A673 (cell line): Measurements from ENCODE around the gene YIPF1.

Experiments used
- EZH2 ChIP-seq: fragments of 200-600 bp; sonication (generic); IDR thresholded peaks from 2 replicates; pipeline ENCODE4 v1.6.1; 2017; ENCODE audit warnings: borderline replicate concordance, low read depth, mild to moderate bottlenecking, mixed read lengths, antibody characterized with exemption, low read length; ENCODE audit not compliant: poor library complexity, severe bottlenecking
- TF ChIP-seq, protein P1 (sequence below): fragments of 300-800, 200-600 bp; sonication (generic); conservative IDR thresholded peaks from 2 replicates; pipeline ENCODE4 v1.5.1; 2017; ENCODE audit warnings: low read depth, mild to moderate bottlenecking, antibody characterized with exemption, low read length, moderate library complexity, mixed read lengths

- TF ChIP-seq, protein P1, sequence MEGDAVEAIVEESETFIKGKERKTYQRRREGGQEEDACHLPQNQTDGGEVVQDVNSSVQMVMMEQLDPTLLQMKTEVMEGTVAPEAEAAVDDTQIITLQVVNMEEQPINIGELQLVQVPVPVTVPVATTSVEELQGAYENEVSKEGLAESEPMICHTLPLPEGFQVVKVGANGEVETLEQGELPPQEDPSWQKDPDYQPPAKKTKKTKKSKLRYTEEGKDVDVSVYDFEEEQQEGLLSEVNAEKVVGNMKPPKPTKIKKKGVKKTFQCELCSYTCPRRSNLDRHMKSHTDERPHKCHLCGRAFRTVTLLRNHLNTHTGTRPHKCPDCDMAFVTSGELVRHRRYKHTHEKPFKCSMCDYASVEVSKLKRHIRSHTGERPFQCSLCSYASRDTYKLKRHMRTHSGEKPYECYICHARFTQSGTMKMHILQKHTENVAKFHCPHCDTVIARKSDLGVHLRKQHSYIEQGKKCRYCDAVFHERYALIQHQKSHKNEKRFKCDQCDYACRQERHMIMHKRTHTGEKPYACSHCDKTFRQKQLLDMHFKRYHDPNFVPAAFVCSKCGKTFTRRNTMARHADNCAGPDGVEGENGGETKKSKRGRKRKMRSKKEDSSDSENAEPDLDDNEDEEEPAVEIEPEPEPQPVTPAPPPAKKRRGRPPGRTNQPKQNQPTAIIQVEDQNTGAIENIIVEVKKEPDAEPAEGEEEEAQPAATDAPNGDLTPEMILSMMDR = no peak
- no peak for TF ChIP-seq EZH2
Observed at GRCh38 chr1:53890522-53890941, 935 bp upstream of the YIPF1 start.
